Measurements from ENCODE around the gene DHRSX. TPM values are rescaled to one million over a fixed set of nuclear protein-coding genes. Genes with fewer than 3 reads are reported as not detected.
"Not testable (repeated sequence)": the region's sequence is repeated elsewhere in the genome, so short reads cannot be mapped to it uniquely, and the experiment has no call there.

The DHRSX gene
- total RNA-seq, 1 experiment from 2014 or later: 11.5 TPM

DNA sequence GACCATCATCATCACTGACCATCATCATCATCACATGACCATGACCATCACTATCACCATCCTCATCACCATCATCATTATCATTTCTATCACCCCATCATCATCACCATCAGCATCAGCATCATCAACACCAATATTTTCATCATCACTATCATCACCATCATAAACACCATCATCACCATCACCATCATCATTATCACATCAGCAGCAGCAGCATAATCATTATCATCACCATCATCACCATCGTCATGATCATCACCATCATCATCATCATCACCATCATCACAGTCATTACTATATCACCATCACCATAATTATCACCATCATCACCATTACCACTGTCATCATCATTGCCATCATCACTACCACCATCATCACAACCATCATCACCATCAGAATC, 117.6 kb downstream of the DHRSX start:
- TF ChIP-seq EZH2phosphoT487 (IDR thresholded peaks at IDR 0.05; ENCODE audit: borderline replicate concordance, low read length) (no peak), EZH2 (IDR thresholded peaks at IDR 0.05; ENCODE audit: low read length, unreplicated experiment) (no peak)
- TF ChIP-seq, protein P1, sequence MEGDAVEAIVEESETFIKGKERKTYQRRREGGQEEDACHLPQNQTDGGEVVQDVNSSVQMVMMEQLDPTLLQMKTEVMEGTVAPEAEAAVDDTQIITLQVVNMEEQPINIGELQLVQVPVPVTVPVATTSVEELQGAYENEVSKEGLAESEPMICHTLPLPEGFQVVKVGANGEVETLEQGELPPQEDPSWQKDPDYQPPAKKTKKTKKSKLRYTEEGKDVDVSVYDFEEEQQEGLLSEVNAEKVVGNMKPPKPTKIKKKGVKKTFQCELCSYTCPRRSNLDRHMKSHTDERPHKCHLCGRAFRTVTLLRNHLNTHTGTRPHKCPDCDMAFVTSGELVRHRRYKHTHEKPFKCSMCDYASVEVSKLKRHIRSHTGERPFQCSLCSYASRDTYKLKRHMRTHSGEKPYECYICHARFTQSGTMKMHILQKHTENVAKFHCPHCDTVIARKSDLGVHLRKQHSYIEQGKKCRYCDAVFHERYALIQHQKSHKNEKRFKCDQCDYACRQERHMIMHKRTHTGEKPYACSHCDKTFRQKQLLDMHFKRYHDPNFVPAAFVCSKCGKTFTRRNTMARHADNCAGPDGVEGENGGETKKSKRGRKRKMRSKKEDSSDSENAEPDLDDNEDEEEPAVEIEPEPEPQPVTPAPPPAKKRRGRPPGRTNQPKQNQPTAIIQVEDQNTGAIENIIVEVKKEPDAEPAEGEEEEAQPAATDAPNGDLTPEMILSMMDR (conservative IDR thresholded peaks at IDR 0.05; ENCODE audit: low read depth, low read length): no peak
- no peak for DNase-seq
- no peaks in the 10 kb centered on the region for H3K27me3 ChIP-seq (ENCODE audit: low read length)
- H3F3A ChIP-seq (ENCODE audit: low read length, unreplicated experiment): no peaks in the 10 kb centered on the region
- no peak overlapping the region for H3K4me2 ChIP-seq (ENCODE audit: low read length)
- BruUV-seq (replicated peaks): no TSS peak
- no peaks in the 10 kb centered on the region for H3K9me3 ChIP-seq (ENCODE audit: low read length)
- no peaks in the 10 kb centered on the region; the same call in 1 of the 2 replicates for H3K36me3 ChIP-seq (ENCODE audit: low read depth, low read length)
- no peaks in the 10 kb centered on the region for H3K79me2 ChIP-seq (ENCODE audit: low read length)
- ATAC-seq: no peak
- no peak overlapping the region for H3K27ac ChIP-seq (ENCODE audit: low read length)
- POLR2A ChIA-PET (ENCODE audit: unreplicated experiment): no interaction called here
- H3K9ac ChIP-seq (ENCODE audit: low read length): no peak overlapping the region
- no peak overlapping the region for H2AFZ ChIP-seq (ENCODE audit: low read length)
- intact Hi-C loops (cut with micrococcal nuclease): no loop called here
- H4K20me1 ChIP-seq (ENCODE audit: low read length): no peaks in the 10 kb centered on the region
- H3K4me1 ChIP-seq (ENCODE audit: insufficient read depth, low read length): peaks cover 15% of the 10 kb centered on the region
- no peaks in the 10 kb centered on the region for H3K9me2 ChIP-seq (replicated peaks; ENCODE audit: low read length)
- H3K4me3 ChIP-seq (ENCODE audit: low read length): no peak overlapping the region
- CTCF ChIA-PET: no interaction called here

DNA sequence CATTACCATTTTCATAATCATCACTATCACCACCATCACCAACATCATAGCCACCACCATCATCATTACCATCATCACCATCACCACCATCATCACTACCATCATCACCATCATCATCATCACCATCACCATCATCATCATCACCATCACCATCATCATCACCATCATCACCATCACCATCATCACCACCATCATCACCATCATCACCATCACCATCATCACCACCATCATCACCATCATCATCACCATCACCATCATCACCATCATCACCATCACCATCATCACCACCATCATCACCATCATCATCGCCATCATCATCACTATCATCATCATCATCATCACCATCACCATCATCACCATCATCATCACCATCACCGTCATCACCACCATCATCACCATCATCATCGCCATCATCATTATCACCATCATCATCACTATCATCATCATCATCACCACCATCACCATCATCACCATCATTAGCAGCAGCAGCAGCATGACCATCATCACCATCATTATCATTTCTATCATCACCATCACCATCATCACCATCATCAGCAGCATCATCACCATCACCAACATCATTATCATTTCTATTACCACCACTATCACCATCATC, 118.2 kb downstream of the DHRSX start:
- H3F3A ChIP-seq (ENCODE audit: low read length, unreplicated experiment); BruUV-seq (replicated peaks); CTCF ChIA-PET; ATAC-seq; H3K9me2 ChIP-seq (replicated peaks; ENCODE audit: low read length); H3K4me3 ChIP-seq (ENCODE audit: low read length); H3K36me3 ChIP-seq (ENCODE audit: low read depth, low read length); DNase-seq; H3K27me3 ChIP-seq (ENCODE audit: low read length); intact Hi-C loops (cut with micrococcal nuclease); H2AFZ ChIP-seq (ENCODE audit: low read length); H4K20me1 ChIP-seq (ENCODE audit: low read length); H3K79me2 ChIP-seq (ENCODE audit: low read length); H3K9ac ChIP-seq (ENCODE audit: low read length); H3K4me2 ChIP-seq (ENCODE audit: low read length); POLR2A ChIA-PET (ENCODE audit: unreplicated experiment); H3K27ac ChIP-seq (ENCODE audit: low read length); H3K9me3 ChIP-seq (ENCODE audit: low read length): not testable (repeated sequence)
- peaks cover 10% of the 10 kb centered on the region for H3K4me1 ChIP-seq (ENCODE audit: insufficient read depth, low read length)

DNA sequence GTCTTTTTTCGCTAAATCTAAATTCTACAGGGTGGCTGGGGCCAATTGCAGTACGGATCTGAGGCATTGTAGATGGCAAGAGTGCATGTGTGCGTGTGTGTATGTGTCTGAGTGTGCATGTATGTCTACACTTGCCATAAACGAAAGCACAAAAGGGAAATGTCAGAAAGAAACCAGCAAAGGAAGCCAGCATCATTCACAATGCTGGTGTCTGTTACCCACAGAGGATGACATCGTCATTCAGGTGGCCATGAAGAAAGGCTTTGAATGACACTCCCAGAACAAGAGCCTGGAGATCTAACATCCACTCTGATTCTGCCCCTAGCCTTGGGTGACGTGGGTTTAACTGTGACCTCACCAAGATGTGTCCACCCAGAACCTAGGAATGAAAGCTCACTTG, 124.6 kb downstream of the DHRSX start:
- CTCF ChIA-PET: no interaction called here
- BruUV-seq (replicated peaks): no TSS peak
- H2AFZ ChIP-seq (ENCODE audit: low read length): no peak overlapping the region

More for the DNA sequence above, 124.6 kb downstream of the DHRSX start:
- Histone ChIP-seq H4K20me1 (ENCODE audit: low read length) (no peaks in the 10 kb centered on the region), H3K27me3 (ENCODE audit: low read length) (no peaks in the 10 kb centered on the region), H3F3A (ENCODE audit: low read length, unreplicated experiment) (no peaks in the 10 kb centered on the region), H3K4me3 (ENCODE audit: low read length) (no peak overlapping the region), H3K9me2 (replicated peaks; ENCODE audit: low read length) (no peaks in the 10 kb centered on the region), H3K79me2 (ENCODE audit: low read length) (no peaks in the 10 kb centered on the region), H3K27ac (ENCODE audit: low read length) (no peak overlapping the region), H3K9me3 (ENCODE audit: low read length) (no peaks in the 10 kb centered on the region), H3K9ac (ENCODE audit: low read length) (no peak overlapping the region), H3K4me1 (ENCODE audit: insufficient read depth, low read length) (no peaks in the 10 kb centered on the region), H3K4me2 (ENCODE audit: low read length) (no peak overlapping the region), H3K36me3 (ENCODE audit: low read depth, low read length) (no peaks in the 10 kb centered on the region)
- POLR2A ChIA-PET (ENCODE audit: unreplicated experiment): no interaction called here
- TF ChIP-seq, protein P1 (conservative IDR thresholded peaks at IDR 0.05; ENCODE audit: low read depth, low read length): no peak
- TF ChIP-seq EZH2phosphoT487 (IDR thresholded peaks at IDR 0.05; ENCODE audit: borderline replicate concordance, low read length) (no peak), EZH2 (IDR thresholded peaks at IDR 0.05; ENCODE audit: low read length, unreplicated experiment) (no peak)
- no peak for ATAC-seq
- no peak for DNase-seq
- intact Hi-C loops (cut with micrococcal nuclease): no loop called here

Data from PC-3 (cell line).